Fibroblast of pulmonary artery (primary cell): Measurements from ENCODE around the gene AKT2.

ENCODE experiments used
- DNase-seq: peaks from one replicate; pipeline ENCODE4 v3.0.0-alpha.2; 2010; ENCODE audit warnings: low read depth
- H3K4me3 ChIP-seq: replicated peaks from 2 replicates; pipeline ENCODE4 v1.5.1; 2011; ENCODE audit warnings: low read depth, mild to moderate bottlenecking, control low read depth, low read length, moderate library complexity
- TF ChIP-seq, protein P1 (sequence below): IDR thresholded peaks from 2 replicates; pipeline ENCODE4 v1.5.1; 2011; ENCODE audit warnings: mild to moderate bottlenecking, control low read depth, low read length, inconsistent platforms; ENCODE audit errors: missing control alignments

The AKT2 gene

DNA sequence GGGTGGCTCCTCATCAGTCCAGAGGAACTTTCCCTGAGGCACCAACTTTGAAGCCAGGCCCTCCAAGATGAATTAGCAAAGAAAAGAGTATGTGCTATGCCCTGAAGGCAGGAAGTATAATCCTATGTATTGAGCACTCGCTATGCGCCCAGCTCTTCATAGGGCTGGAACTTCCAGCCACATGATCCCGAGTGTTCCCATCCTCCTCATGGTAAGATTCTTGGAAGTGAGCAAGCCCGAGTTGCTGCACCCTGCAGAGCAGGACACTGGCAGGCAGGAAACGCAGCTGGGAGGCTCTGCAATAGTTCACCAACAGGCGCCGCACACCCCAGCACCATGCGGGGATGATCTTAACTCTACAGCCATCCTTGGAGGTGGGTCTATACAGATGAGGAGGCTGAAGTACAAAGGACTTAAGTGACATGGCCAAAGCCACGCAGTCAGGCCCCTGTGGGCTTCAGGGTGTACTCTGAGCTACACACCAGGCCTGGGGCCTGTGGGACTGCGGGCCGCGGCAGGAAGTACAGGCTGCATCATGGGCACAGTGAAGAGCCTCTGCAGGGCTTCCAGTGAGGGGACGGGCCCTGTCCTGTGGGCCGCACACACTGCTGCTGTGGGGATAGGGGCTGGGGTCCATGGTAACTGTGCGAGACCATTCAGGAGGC, 37.9 kb upstream of the AKT2 start:
- TF ChIP-seq, protein P1, sequence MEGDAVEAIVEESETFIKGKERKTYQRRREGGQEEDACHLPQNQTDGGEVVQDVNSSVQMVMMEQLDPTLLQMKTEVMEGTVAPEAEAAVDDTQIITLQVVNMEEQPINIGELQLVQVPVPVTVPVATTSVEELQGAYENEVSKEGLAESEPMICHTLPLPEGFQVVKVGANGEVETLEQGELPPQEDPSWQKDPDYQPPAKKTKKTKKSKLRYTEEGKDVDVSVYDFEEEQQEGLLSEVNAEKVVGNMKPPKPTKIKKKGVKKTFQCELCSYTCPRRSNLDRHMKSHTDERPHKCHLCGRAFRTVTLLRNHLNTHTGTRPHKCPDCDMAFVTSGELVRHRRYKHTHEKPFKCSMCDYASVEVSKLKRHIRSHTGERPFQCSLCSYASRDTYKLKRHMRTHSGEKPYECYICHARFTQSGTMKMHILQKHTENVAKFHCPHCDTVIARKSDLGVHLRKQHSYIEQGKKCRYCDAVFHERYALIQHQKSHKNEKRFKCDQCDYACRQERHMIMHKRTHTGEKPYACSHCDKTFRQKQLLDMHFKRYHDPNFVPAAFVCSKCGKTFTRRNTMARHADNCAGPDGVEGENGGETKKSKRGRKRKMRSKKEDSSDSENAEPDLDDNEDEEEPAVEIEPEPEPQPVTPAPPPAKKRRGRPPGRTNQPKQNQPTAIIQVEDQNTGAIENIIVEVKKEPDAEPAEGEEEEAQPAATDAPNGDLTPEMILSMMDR = no peak
- no peak overlapping the region for H3K4me3 ChIP-seq
- DNase-seq = no peak

- TF ChIP-seq, protein P1 = no peak
- DNase-seq = peak; percentile 8
- no peak overlapping the region for H3K4me3 ChIP-seq
These were observed 37.1 kb upstream of the AKT2 start for GRCh38 chr19:40322271-40322610.

DNA sequence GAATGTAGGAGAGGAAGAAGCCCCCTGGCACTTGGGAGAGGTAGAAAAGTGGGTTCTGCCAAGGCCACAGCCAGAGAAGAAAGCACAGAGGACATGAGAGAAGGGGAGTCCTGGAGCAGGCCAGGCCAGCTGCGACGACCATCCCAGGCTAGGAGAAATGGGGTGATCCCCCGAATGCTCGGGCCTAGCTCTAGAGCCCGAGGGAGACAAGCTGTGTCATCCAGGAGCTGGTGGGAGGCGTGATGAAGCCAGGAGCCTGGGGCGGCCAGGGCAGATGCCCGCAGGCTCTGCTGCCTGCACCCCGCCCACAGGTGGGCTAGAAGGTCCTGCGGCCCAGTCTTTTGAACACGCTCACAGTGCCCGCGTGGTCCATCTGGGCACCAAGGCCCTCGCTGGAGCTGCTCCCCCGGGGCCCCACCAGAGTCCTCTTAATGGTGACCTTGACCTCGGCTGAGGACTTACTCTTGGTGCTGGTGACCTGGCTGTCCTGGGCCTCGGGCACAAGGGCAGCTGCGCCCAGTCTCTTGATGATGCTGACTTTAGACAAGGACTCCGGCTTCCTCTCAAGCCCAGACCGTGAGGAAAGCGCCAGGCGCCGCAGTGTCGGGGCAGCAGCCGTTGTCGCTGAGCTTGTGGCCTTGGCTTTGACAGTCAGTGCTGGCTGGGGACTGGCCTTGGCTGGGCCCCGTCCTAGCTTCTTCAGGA, 36.6 kb upstream of the AKT2 start:
- no peak overlapping the region for H3K4me3 ChIP-seq
- no peak for DNase-seq
- TF ChIP-seq, protein P1 = no peak

- H3K4me3 ChIP-seq = no peak overlapping the region
- DNase-seq = no peak
- TF ChIP-seq, protein P1 = no peak
These were observed 35.9 kb upstream of the AKT2 start for GRCh38 chr19:40321076-40321475.

DNA sequence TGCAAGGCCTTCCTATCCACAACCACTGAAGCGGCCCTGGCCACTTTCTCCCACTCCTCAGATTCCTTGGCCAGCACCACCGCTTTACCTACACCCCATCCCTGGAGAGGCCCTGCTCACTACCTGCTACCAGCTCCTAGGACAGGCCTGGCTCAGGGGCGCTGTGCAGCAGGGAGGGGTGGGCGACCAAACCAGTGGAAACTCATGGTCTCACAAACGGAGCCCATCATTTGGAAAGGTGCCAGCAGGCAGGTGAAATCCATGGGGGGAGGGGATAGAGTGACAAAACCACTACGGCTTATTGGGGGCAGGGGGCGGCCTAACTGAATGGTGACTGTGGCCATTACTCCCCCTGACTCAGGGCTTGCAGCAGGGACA, 35.4 kb upstream of the AKT2 start:
- TF ChIP-seq, protein P1 = no peak
- no peak for DNase-seq
- H3K4me3 ChIP-seq = no peak overlapping the region

DNA sequence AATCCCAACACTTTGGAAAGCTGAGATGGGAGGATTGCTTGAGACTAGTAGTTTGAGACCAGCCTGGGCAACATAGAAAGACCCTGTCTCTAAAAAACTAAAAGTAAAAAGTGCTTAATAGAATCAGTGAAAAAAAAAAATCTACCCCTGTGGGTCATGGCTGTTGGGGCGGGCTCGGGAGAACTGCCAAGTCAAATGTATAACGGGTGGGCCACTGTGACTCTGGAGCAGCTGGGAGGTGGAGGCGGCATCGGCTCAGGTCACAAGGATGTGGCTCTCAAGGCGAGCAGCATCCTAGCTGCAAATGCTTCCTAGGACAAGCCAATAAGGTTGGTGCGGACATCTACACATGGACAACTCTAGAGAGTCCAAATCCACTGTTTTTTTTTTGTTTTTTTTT, 32.2 kb upstream of the AKT2 start:
- H3K4me3 ChIP-seq = no peak overlapping the region
- DNase-seq = no peak
- TF ChIP-seq, protein P1 = no peak

GRCh38 chr19:40315812-40316470, 30.8 kb upstream of the AKT2 start:
- TF ChIP-seq, protein P1 = no peak
- no peak for DNase-seq
- no peak overlapping the region for H3K4me3 ChIP-seq
